WI38 (cell line): ENCODE results near the gene ATP8B1.

ENCODE experiments used
- H3K4me3 ChIP-seq: 2 replicates; pipeline ENCODE4 v1.5.1; 2011; ENCODE audit warnings: low read depth, mild to moderate bottlenecking, control low read depth, low read length
- TF ChIP-seq, protein P1 (sequence below): IDR thresholded peaks from 2 replicates; pipeline ENCODE4 v1.5.1; 2012; ENCODE audit warnings: low read depth, mild to moderate bottlenecking, control low read depth, low read length

The ATP8B1 gene

GRCh38 chr18:57843386-57843785 lies 40.3 kb upstream of the ATP8B1 start:
- TF ChIP-seq, protein P1, sequence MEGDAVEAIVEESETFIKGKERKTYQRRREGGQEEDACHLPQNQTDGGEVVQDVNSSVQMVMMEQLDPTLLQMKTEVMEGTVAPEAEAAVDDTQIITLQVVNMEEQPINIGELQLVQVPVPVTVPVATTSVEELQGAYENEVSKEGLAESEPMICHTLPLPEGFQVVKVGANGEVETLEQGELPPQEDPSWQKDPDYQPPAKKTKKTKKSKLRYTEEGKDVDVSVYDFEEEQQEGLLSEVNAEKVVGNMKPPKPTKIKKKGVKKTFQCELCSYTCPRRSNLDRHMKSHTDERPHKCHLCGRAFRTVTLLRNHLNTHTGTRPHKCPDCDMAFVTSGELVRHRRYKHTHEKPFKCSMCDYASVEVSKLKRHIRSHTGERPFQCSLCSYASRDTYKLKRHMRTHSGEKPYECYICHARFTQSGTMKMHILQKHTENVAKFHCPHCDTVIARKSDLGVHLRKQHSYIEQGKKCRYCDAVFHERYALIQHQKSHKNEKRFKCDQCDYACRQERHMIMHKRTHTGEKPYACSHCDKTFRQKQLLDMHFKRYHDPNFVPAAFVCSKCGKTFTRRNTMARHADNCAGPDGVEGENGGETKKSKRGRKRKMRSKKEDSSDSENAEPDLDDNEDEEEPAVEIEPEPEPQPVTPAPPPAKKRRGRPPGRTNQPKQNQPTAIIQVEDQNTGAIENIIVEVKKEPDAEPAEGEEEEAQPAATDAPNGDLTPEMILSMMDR: no peak
- no peak overlapping the region for H3K4me3 ChIP-seq

DNA sequence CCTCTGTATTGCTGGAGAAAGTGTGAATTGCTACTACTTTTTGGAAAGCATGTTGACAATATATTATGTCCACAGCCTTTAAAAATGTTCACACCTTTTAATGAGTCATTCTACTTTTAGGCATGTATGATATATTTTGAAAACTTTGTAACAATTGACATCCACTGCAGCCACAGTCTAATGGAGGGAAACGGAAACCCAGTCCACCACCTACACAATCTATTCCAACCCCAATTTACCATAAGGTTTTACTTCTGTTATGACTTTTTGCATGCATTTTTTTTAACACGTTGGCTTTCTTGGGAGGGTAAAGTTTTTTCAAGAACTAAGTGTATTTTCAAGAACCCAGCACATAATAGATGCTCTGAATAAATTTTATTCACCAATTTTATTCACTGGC lies 38.5 kb upstream of the ATP8B1 start:
- TF ChIP-seq, protein P1: no peak
- no peak overlapping the region for H3K4me3 ChIP-seq

DNA sequence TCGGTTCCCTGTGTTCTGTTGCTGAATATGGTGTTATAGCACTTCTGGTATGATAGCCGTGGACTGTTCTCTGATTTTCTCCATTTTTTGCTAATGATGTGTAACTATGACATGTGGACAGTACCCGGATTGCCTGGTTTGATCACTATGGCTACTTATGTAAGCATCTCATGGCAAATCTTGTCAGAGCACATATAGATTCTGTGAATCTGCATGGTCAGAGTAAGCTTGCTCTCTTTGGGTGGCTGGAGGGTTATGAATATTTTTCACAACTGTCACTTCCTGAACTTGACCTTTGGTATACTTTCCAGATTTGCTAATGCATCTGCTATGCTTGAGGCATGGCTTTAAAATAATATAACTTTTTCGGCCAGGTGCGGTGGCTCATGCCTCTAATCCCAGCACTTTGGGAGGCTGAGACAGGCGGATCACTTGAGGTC lies 36.8 kb upstream of the ATP8B1 start:
- H3K4me3 ChIP-seq: no peak overlapping the region
- TF ChIP-seq, protein P1: no peak

DNA sequence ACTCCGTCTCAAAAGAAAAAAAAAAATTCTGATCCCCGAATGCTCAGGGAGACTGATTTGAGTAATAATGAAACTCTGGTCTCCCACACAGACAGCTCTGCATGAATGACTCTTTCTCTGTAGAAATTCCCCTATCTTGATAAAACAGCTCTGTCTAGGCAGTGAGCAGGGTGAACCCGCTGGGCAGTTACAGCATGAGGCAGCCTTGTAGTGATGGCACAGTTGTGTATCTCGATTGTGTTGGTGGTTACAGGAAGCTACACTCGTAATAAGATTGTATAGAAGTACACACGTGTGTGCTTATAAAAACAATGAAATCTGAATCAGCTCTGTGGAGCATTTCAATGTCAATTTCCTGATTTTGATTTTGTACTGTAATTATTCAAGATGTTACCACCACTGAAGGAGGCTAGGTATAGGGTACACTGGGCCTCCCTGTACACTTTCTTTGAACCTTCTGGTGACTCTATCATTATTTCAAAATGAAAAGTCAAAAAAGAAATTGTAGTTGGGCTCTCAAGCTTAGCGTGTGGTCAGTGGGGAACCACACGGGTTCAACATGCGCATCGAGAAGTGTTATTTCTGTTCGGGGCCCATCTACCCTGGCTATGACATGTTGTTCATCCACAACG lies 34.9 kb upstream of the ATP8B1 start:
- TF ChIP-seq, protein P1: no peak
- no peak overlapping the region for H3K4me3 ChIP-seq

DNA sequence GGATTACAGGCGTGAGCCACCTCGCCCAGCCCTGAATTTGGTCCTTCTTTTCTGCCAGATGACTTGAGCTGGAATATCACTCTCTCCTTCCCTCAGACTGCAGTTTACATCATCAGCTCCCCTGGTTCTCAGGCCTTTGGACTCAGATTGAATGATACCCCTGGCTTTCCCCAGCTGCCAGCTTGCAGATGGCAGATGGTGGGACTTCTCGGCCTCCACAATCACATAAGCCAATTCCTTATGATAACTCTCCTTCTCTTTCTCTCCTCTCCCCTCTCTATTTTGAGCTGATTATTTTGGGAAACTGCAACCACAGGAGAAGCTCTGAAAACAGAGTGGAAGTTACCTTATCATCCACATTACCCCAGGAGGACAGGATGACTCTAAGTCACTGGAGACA lies 33.4 kb upstream of the ATP8B1 start:
- no peak overlapping the region for H3K4me3 ChIP-seq
- TF ChIP-seq, protein P1: no peak

DNA sequence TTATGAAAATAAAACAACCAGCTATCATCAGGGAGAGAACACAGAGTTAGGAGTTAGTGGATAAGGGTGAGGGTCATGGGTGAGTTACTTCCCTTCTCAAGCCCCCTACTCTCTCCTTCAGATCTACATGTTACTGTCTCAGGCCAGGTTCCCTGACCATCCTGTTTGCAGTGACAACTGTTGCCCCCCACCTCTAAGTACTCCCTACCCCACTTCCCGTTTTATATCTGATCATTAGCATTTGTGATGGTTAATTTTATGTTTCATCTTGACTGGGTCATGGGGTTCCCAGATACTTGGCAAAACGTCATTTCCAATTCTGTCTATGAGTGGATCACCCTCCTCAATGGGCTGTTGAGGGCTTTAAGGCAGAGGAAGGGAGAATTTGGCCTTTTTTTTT lies 32.8 kb upstream of the ATP8B1 start:
- H3K4me3 ChIP-seq: no peak overlapping the region
- TF ChIP-seq, protein P1: no peak

- TF ChIP-seq, protein P1: no peak
- H3K4me3 ChIP-seq: no peak overlapping the region
Observed at GRCh38 chr18:57834616-57835015, 31.5 kb upstream of the ATP8B1 start.
